Fibroblast of skin of right quadriceps (primary cell): ENCODE data around the gene NRCAM.

ENCODE experiments used
- DNase-seq: peaks from one replicate; pipeline ENCODE4 v3.0.0-alpha.2; 2013

NRCAM gene

GRCh38 chr7:108335269-108335918 is 120.8 kb downstream of the NRCAM start:
- no peak for DNase-seq

DNA sequence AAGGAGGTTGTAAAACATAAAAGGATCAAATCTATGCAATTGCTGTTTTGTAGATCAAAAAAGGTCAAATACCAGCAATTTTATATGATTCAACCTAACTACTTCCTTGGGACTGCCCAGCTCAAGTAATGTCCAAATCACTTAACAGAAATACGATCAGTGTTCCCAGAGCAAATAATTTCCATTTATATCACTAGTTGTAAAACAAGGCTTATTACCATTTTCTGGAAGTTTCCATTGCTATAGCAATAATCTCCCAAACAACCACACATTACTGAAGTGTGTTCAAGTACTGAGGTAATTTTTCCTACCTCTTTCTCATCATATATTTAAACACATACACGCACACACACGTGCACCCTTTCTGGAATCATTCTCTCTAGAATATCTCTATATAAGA is 123.3 kb downstream of the NRCAM start:
- DNase-seq = no peak

DNA sequence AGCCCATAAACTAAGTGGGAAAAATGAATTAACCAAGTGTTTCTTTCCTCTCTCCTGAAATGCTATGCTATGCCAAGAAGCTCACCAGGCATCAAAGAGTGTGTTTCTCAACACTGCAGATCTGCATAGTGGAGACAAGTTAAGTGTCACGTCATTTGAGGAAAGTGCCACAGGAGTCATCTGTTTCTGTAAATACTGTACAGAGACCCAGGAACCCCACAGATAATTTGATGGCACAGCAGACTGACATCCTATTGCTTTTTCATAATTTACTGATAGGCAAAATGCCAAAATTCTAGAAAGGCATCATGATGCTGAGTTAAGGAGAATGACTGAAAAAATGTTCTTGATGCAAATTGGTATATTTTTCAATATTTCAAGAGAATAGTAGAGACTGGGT is 124.3 kb downstream of the NRCAM start:
- no peak for DNase-seq

DNA sequence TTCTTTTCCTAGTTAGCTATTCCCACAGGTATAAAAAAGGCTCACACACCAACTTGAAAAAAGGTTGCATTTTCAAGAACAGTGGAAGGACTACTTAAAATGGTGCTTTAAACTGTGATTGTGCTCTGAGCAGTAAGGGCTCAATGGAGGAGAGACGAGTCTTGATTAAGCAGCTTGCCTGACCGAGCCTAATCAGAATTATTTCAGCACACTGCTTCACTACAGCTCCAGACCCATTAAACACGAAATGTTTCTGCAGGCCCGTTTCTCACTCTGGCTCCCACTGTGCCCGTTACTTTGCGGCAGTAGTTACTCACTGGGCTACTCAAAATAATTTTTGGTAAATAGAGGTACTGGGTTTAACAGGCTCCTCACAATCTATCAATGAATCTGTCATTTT is 126.0 kb downstream of the NRCAM start:
- no peak for DNase-seq

DNA sequence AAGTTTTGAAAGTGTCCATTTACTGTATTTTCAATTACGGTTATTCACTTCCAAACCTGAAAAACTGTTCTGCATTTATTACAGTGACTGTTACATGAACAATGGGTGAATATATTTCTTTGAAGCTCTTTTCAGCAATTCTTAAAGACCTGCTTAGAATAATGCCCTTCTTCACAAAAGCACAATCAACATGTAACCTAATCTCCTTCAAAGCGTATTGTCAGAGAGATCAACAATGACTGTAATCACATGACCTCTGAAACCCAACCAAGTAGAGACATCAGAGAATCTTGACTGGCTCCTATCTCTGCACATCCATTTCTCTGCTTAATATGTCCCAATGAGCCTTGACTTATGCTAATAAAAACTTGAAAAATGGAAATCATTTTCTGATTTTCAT is 126.7 kb downstream of the NRCAM start:
- no peak for DNase-seq

DNA sequence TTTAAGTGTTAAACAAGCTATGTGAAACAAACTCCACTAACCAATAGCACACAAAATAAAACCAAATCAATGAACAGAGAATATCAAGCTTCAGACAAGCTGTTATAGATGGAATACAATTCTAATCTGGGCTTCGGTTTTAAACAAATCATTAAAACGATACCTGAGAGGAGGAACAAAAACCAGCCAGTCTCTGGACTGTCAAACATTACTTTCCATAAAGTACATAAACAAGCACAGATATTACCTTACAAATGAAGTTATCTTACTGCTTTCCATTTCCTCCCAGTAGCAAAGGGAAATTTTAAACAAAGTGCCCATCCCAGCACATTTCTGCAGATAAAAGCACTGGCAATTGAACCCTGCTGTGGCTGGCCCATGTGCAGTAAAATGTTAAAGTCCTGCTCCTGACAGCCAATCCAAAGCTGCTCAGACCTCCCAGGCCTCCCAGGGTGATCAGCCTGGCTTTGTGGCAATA is 128.0 kb downstream of the NRCAM start:
- DNase-seq = no peak

DNA sequence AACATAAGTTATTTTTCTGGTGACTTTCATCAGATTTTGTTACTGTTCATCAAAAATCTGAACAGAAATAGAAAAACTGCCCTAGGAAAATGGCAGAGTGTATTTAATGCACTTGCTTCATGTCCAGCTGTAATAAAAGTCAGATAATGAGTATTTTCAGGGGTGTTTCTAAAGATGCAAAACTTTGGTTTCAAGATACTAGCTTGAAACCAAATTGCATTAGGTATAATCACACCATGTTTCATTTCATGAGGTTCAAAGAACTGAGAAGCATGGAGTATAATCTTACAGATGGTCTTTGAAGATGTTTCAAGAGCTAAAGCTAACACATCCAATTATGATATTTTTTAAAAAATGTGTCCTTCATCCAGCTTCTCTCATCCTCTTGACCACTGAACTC is 128.9 kb downstream of the NRCAM start:
- DNase-seq = no peak

DNA sequence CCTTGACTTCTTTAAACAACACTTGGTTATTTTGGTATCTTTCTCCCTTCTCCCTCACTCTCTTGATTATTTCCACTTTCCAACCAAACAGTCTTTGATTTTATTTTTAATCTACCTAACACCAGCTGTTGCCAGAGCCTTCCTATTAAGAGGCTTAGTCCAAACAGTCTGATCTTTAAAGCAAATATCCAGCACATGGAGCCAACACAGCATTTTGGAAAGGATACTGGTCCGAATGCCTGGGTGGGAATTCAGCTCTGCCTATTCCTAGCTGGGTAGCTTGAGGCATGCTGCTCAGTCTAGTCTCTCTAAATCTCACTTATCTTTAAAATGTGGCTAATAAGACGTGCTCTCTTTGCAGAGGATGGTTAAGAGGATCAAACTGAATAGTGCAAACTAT is 129.3 kb downstream of the NRCAM start:
- DNase-seq = no peak

- no peak for DNase-seq
Observed at GRCh38 chr7:108324053-108325038, 131.9 kb downstream of the NRCAM start.

- DNase-seq = no peak
Observed at GRCh38 chr7:108322925-108323832, 133.1 kb downstream of the NRCAM start.

DNA sequence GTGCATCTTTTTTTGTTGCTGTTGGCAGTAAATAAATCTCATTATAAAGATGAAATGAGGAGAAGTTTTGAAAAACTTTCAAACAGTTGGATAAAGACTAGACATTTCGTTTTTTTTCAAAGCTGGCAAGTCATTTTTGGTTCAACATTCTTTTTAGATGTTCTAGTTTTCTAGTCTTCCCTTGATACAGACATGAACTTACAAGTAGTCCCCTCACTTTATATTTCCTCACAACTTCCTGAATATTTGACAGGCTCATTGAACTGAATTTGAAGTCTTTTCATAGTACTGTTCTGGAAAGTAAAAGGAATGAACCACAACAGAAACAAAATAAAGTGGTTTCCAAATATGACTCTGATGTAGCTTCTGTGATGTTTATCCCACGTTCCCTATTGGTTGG is 134.2 kb downstream of the NRCAM start:
- no peak for DNase-seq

GRCh38 chr7:108321359-108321758 is 134.9 kb downstream of the NRCAM start:
- DNase-seq = no peak

- DNase-seq = no peak
Observed at GRCh38 chr7:108316708-108317107, 139.5 kb downstream of the NRCAM start.

DNA sequence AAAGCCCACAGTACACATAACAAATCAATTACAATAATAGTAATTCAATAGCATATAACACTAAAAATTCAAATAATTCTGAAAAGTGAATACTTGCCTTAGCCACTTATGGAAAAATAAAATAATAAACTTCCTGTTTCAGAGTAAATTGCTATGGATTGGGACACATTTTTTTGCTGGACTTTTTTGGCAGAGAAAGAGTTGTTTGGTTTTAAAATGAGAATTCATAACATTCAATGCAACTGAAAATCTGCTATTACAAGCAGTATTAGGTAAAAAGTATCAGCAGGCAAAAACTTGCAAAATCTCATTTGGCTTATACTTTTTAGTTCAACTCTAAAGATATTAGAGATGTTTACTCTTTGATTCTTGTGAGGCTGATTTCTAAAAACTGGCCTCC is 141.7 kb downstream of the NRCAM start:
- DNase-seq = no peak

- DNase-seq = no peak
Observed at GRCh38 chr7:108314049-108314448, 142.2 kb downstream of the NRCAM start.

GRCh38 chr7:108313086-108313485 is 143.2 kb downstream of the NRCAM start:
- DNase-seq = no peak

DNA sequence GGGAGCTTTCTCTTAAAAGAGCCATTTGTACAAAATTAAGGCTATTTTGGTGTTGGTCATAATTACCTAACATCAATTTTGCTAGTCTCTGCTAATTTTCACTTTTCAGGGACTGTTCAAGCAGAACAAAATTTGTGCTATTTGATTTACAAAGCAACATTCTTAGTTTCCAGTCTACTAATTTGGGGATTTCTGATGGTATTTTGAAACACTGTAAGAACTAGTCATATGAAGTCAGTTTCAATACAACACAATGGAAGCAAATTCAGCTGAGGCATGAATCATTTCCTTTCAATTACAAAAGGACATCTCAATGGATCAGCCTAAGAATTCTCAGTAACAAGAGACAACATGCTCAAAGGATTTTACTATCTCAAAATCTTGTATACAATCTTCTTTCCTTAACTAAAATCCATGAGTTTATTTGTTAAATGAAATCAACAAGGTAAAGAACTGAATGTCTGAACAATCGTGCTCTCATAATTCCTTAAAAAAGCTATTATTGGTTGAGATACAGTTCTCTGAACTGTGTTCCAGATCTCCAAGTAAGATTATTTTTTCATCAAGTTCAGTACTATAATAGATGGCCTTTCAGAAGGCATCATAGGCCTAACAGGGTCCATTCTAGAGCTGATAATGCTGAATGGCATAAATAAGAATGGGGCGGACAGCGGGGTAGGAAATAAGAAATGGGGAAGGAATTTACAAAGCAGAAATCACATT is 144.6 kb downstream of the NRCAM start:
- DNase-seq = peak; percentile 32

DNA sequence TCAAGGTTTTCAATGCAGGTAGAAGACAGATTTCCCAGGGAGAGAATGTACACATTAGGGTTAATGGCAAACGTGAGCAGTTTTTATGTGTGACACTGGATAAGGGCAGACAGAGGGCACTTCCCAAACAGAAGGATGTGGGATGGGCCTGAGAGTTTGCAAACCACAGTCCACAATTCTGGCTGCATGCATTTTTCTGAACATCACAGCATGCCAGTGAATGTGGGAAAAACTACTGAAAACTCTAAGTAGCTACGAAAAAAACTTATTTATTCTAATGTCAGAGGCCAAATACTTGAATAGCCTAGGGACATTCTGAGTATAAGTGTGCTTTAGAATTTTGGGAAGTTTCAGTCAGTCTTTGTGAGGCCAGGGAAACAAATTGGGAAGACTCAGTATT is 145.9 kb downstream of the NRCAM start:
- DNase-seq = no peak

- no peak for DNase-seq
Observed at GRCh38 chr7:108308903-108309302, 147.3 kb downstream of the NRCAM start.

DNA sequence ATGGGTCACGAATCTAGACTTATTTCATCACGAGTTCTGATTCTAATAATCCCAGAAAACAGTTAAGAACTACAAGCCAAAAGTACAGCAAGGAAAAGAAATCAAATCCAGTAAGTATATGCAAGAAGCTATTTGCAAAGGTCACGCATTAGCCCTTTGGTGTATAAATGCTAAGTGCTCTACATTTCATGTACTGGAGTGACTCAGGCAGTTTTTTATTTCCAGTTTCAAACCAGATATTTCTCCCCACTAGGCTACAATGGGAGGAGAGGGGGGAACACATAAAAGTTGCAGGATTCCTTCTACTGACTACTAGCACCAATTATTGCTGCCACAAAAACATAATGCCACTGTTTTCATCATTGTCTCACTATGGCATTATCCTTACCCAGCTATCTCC is 148.0 kb downstream of the NRCAM start:
- no peak for DNase-seq

- no peak for DNase-seq
Observed at GRCh38 chr7:108307595-108307994, 148.6 kb downstream of the NRCAM start.

- DNase-seq = no peak
Observed at GRCh38 chr7:108307194-108307593, 149.0 kb downstream of the NRCAM start.
